ENCODE data around the gene GPHN.
"Not testable (repeated sequence)": the region's sequence is repeated elsewhere in the genome, so short reads cannot be mapped to it uniquely, and the experiment has no call there.

The GPHN gene

GRCh38 chr14:66485910-66486421, 22.0 kb upstream of the GPHN start, which contains the start of gene CCDC196:
Gene CCDC196 (plus strand): TSS chr14:66486371. CDS start chr14:66486503, 132 bp downstream.
- FAIRE-seq, result no peak
- DNase-seq (ENCODE audit: insufficient read length), result no peak
- TF ChIP-seq POLR2AphosphoS5 (IDR thresholded peaks at IDR 0.05; ENCODE audit: low read depth, low read length), result no peak
- no peak for TF ChIP-seq TAF1 (IDR thresholded peaks at IDR 0.05; ENCODE audit: borderline replicate concordance, low read depth, low read length)
- no peak for TF ChIP-seq POLR2A (IDR thresholded peaks at IDR 0.05; ENCODE audit: low read depth, low read length)

DNA sequence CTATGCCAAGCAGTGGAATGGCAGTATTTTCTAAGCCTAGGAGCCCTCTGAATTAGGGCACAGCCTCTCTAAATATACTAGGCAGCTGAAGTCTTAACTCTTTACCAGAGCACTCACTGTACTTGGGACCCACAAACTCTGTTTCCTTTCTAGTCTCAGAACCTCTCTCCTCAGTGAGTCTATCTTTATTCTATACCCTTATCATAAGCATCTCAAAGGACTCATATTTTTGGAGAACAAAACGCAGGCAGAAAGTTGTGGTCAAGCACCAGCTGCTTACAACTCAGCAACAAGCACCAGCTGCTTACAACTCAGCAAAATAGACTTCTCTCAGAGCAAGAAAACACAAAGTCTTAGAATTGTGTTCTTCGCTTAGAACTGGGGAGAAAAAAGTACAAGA, 20.8 kb upstream of the GPHN start:
- no peak for FAIRE-seq
- DNase-seq (ENCODE audit: insufficient read length), result no peak
- no peak for TF ChIP-seq POLR2A (IDR thresholded peaks at IDR 0.05; ENCODE audit: low read depth, low read length)

DNA sequence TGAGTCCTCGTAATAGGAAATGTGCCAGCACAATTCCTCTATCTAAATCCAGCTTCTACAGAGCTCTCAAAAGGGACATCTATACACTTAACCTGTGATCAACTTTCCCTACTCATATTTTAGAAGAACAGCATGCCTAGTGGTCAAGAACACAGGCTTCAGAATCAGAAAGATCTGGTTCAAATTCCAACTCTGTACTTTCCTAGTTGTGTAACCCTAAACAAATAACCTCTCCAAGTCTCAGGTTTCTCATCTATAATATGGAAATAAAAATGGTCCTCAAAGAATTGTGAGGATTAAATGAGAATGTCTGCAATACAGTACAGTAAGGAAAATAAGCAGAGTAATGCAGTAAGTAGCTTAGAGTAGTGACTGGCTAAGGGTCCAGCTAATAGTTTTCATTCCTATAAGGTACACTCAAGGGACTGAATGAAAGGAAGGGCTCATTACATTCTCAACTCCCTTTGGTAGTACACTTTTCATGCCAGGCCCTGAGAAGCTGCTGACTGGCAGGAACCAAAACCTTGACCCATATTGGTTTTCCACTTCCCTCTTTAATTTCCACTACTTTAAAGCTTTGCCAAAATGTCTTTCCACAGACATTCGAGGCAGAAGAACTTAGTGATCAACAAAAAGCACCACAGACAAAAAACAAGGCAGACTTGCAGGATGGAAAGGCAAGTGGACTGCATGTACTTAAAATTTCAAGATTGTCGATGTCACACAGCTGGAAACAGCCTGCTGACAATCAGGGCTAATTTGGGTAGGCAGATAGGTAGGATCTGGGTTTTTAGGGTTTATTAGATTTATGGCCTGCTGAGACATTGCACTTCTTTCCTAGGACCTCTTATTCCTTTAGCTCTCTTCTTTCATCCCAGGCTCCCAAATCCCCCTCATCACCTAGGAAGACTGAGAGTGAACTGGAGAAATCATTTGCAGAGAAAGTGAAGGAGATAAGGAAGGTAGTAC, 17.5 kb upstream of the GPHN start:
- no peak for DNase-seq (ENCODE audit: insufficient read length)
- no peak for TF ChIP-seq TAF1 (IDR thresholded peaks at IDR 0.05; ENCODE audit: borderline replicate concordance, low read depth, low read length)
- TF ChIP-seq POLR2A (IDR thresholded peaks at IDR 0.05; ENCODE audit: low read depth, low read length), result no peak
- no peak for TF ChIP-seq POLR2AphosphoS5 (IDR thresholded peaks at IDR 0.05; ENCODE audit: low read depth, low read length)
- FAIRE-seq, result no peak

DNA sequence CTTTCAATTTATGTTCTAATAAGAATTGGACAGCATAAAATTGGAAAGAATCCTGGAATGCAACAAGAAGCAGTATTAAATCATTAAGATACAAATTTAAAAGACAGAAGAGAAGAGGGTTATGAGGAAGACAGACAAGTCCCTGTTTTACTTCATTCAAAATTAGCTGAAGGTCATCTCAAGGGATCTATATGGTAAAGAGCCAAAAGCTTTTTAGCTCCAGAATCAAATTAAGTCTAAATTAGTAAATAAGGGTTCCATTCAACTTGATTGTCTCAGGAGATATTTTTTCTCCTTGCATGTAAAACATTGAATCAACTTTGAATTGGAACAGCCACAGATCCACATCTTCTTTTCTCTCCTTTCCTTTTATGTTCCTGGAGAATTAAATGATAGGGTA, 14.2 kb upstream of the GPHN start:
- TF ChIP-seq TAF1 (IDR thresholded peaks at IDR 0.05; ENCODE audit: borderline replicate concordance, low read depth, low read length), result no peak
- no peak for TF ChIP-seq POLR2AphosphoS5 (IDR thresholded peaks at IDR 0.05; ENCODE audit: low read depth, low read length)
- no peak for TF ChIP-seq POLR2A (IDR thresholded peaks at IDR 0.05; ENCODE audit: low read depth, low read length)
- DNase-seq (ENCODE audit: insufficient read length) (no peak), FAIRE-seq (no peak)

DNA sequence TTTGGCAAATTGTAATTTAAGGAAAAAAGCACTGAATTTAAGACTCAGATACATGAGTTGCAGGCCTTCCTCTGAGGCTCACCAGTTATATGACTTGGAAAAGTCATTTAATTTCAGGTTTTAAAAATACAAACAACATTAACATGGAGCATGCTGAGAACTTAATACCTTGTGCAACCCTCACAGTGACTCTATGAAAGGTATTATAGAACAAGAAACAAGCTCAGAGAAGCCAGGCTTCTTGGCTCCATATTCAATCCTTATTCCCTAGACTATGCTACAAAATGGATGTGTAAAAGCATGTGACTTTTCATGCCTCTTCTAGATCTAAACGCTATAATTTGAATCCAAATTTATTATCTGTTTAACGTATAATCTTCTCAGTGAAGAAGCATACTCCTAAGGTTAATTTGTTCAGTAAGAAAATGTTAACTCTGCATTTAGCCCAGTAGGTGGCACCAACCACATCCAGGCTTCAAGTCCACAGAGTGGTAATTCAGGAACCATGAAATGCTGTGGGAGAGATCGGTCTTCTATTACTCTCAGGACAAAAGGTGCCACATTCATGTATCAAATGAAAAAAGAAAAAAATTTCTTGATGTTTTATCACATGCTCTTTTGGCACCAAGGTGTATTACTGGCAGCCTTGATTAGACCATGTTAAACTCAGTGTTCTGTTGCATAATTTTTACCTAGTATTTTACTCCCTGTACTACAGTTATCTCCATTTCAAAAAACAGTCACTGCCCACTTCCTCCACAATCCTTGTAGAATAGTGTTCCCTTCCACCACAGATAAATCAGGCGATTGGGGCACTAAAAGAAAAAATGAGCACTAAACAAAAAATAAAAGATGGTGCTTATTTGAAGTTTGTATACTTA, 12.5 kb upstream of the GPHN start:
- FAIRE-seq (peak; percentile 93), DNase-seq (ENCODE audit: insufficient read length) (no peak)
- TF ChIP-seq POLR2A (IDR thresholded peaks at IDR 0.05; ENCODE audit: low read depth, low read length) (no peak), POLR2AphosphoS5 (IDR thresholded peaks at IDR 0.05; ENCODE audit: low read depth, low read length) (no peak)

GRCh38 chr14:66496188-66496807, 11.6 kb upstream of the GPHN start:
- no peak for TF ChIP-seq TAF1 (IDR thresholded peaks at IDR 0.05; ENCODE audit: borderline replicate concordance, low read depth, low read length)
- no peak for TF ChIP-seq POLR2A (IDR thresholded peaks at IDR 0.05; ENCODE audit: low read depth, low read length)
- no peak for TF ChIP-seq POLR2AphosphoS5 (IDR thresholded peaks at IDR 0.05; ENCODE audit: low read depth, low read length)
- FAIRE-seq, result peak; percentile 73
- DNase-seq (ENCODE audit: insufficient read length), result no peak

GRCh38 chr14:66496911-66497310, 11.0 kb upstream of the GPHN start:
- FAIRE-seq, result no peak
- no peak for DNase-seq (ENCODE audit: insufficient read length)
- no peak for TF ChIP-seq TAF1 (IDR thresholded peaks at IDR 0.05; ENCODE audit: borderline replicate concordance, low read depth, low read length)
- no peak for TF ChIP-seq POLR2AphosphoS5 (IDR thresholded peaks at IDR 0.05; ENCODE audit: low read depth, low read length)
- TF ChIP-seq POLR2A (IDR thresholded peaks at IDR 0.05; ENCODE audit: low read depth, low read length), result no peak

GRCh38 chr14:66498311-66498710, 9.6 kb upstream of the GPHN start:
- DNase-seq (ENCODE audit: insufficient read length) (no peak), FAIRE-seq (no peak)
- TF ChIP-seq POLR2A (IDR thresholded peaks at IDR 0.05; ENCODE audit: low read depth, low read length) (no peak), TAF1 (IDR thresholded peaks at IDR 0.05; ENCODE audit: borderline replicate concordance, low read depth, low read length) (no peak), POLR2AphosphoS5 (IDR thresholded peaks at IDR 0.05; ENCODE audit: low read depth, low read length) (no peak)

GRCh38 chr14:66501592-66501991, 6.4 kb upstream of the GPHN start:
- FAIRE-seq (no peak), DNase-seq (ENCODE audit: insufficient read length) (no peak)
- no peak for TF ChIP-seq POLR2A (IDR thresholded peaks at IDR 0.05; ENCODE audit: low read depth, low read length)
- TF ChIP-seq POLR2AphosphoS5 (IDR thresholded peaks at IDR 0.05; ENCODE audit: low read depth, low read length), result no peak
- no peak for TF ChIP-seq TAF1 (IDR thresholded peaks at IDR 0.05; ENCODE audit: borderline replicate concordance, low read depth, low read length)

- DNase-seq (ENCODE audit: insufficient read length); FAIRE-seq: not testable (repeated sequence)
These were observed 5.1 kb upstream of the GPHN start for GRCh38 chr14:66502836-66503235.

DNA sequence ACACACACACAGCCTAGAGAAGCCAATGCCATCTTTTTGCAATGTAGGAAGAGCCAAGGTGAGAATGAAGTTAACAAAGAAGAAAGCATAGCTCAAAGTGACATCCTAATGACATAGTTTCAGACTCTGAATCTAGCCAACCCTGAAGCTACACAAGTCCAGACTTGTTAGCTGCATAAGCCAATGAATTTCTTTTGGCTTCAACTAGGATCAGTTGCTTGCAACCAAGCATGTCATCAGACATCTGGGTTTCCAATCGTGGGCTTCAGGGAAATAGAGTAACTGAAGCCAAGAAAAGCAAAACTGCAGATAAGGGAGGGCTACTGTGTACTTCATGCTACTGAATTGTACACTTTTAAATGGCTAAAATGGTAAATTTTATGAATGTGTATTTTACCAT, 4.4 kb upstream of the GPHN start:
- DNase-seq (ENCODE audit: insufficient read length) (no peak), FAIRE-seq (no peak)
- TF ChIP-seq POLR2AphosphoS5 (IDR thresholded peaks at IDR 0.05; ENCODE audit: low read depth, low read length), result no peak
- TF ChIP-seq TAF1 (IDR thresholded peaks at IDR 0.05; ENCODE audit: borderline replicate concordance, low read depth, low read length), result no peak
- TF ChIP-seq POLR2A (IDR thresholded peaks at IDR 0.05; ENCODE audit: low read depth, low read length), result no peak
